Activated T-cell treated with anti-CD3 and anti-CD28 coated beads for 4 hours (primary cell): ENCODE measurements around the gene KCNS3.

Experiments
- DNase-seq: peaks from one replicate; pipeline ENCODE4 v3.0.0-alpha.2; 2020

KCNS3 gene

DNA sequence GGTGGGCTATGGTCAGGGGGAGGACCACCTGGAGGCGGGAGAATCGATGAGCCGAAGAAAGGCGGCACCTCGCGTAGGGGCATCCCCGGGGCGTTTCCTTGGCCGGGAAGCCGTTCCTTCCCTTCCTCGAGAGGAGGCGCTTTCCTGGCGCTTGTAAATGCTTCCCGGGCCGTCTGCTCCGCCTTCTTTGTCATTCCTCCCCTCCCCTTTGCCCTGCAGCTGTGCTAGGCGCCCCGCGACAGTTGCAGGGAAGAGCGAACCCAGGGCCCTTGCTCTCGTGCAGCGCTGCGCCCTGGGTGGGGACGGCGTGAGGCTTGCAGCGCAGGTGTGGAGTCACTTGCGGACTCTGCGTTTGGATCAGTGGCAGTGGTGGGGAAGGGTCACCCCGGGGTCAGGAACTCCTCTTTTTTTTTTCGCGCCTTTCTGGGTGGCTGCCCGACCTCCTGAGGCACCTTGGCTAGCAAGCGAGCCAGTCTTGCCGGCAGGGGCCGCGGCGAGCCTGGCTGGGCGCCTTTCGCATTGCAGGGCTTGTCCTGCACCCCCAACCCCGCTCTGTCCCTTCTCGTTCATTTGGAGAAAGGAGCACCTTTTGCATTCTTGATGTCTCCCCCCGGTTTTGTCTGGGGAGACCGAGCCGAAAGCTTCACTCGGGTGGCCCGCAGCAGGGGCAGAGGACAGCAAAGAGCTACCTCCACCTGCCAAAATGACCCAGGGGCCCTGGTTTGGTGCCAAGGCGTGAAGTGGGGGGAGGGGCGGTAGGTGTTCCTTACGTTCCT is 858 bp downstream of the KCNS3 start:
- DNase-seq: no peak

DNA sequence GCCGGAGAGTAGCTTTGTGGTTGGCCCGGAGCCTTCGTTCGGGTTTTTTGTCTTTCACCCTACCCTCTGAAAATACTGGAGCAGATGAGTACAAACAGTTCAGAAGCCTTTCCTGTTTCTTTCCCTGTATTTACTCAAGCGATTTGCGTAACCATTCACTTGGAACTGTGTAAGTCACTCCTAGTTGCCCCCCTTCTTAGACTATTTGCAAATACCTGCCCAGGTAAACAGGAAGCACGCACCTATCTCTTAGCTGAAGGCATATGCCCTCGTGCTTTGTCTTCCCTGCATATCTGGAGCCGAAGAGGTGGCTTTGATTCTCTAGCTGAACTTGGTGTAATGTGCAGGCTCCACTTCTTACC is 1.4 kb downstream of the KCNS3 start:
- DNase-seq: no peak

DNA sequence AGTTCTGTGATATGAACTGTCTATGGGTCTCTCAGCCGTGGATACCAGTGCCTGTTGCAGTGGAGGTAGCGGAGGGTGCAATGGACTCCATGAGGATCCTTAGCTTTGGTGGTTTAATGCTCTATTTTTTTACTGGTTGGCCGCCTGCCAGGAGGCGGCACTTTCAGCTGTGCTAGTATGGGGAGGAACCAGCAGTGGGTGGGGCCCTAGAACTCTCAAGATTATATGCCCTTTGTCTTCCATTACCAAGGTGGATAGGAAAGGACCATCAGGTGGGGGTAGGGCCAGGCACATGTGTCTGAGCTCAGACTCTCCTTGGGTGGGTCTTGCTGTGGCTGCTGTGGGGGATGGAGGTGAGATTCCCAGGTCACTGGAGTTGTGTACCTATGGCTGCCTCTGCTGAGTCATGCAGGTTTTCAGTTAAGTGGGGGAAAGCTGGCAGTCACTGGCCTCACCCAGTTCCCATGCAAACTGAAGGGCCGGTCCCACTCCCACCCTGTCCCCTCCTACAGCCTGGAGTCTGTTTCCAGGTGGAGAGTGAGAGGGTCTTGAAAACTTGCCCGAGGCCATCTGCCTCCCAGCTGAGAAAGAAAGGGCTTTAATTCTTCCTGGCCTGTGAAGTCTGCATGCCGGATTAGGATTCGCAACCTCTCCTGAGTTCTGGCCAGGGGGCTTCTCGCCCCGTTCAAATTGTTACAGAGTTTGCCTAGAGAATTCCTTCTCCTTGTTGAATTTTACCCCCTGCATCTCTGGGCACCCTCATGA is 14.5 kb downstream of the KCNS3 start:
- DNase-seq: no peak

DNA sequence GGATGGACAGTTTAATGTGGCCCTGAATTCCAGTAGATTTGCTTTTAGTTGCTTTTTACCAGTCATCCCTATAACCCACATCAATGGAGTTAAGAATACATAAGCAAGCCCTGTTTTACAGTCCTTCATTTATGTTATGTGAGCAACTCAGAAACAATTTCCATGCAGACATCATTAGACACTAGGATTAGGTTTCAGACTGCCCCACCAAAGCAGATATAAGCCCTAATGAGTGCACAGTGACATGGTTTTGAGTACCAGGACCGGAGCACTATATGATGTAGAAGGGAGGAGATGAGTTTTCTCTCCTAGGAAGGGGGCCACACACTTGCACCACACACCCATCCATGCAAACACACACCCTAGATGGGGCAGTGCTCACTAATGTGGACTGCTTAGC is 15.5 kb downstream of the KCNS3 start:
- no peak for DNase-seq

DNA sequence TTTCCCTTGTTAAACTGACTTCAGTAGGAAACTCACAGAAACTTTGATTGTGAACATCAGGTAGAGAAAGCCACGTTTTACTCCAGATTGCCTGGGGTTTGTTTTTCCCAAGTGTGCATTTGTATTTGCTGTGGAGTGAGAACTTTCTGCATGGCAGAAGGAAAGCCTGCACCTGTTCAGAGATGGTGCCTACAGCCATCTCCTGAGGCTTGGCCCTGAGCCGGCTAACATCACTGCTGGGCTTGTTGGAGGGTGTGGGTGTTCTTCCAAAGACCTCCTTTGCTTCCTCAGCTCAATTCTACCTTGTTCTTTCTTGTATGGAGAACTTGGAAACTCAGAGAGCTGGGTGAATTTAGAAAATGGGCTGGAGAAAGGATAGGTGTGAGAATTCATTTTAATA is 16.1 kb downstream of the KCNS3 start:
- DNase-seq: no peak

DNA sequence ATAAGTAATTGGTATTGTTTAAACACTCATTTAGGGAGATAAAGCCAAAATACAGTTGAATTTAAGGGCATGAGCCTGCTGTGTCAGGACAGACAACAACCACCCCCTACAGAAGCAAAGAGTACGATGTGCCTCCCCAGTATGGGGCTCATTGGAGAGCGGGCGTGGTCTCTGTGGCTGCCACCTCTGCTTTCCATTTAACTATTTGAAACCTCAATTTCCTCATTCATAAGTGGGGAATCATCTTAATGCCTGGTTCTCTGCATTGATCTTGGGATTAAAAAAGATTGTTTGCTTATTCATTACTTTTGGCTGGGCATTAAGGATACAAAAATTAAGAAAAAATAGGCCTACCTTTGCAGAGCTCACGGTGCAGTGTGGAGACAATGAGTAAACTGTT is 21.4 kb downstream of the KCNS3 start:
- no peak for DNase-seq

DNA sequence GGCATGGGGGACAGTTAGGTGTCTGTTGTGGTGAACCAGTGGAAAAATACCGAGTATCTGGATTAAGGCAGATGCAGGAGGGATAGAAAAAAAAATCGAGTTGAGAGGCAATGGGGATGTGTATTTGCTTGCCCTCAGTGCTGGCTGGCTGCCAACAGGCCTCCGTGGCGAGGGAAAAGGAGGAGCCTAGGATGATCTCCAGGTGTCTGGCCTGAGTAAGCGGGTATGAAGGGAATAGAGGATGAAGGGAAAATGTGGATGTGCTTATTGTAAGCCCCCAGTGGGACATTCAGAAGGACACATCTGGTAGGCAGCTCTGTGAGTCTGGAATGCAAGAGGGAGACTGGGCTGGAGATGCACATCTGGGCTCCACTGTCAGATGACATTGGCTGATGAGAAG is 22.8 kb downstream of the KCNS3 start:
- DNase-seq: no peak

DNA sequence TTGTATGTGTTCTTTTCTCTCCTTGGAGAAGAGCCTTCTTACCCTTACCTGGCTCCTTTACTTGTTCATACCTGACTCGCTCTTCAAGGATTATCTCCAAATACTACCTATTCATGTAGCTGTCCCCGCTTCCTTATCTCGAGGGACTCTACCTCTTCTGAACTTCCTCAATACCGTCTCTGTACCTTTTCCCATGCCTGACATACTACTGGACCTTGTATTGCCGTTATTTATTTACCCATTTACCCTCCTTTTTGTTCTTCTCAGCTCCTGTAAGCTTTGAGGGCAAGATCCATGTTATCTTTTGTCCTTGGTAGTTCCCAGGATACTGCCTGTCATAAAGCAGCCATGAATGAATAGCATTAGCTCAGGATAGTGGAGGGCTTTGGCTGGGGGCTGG is 32.5 kb downstream of the KCNS3 start:
- no peak for DNase-seq

DNA sequence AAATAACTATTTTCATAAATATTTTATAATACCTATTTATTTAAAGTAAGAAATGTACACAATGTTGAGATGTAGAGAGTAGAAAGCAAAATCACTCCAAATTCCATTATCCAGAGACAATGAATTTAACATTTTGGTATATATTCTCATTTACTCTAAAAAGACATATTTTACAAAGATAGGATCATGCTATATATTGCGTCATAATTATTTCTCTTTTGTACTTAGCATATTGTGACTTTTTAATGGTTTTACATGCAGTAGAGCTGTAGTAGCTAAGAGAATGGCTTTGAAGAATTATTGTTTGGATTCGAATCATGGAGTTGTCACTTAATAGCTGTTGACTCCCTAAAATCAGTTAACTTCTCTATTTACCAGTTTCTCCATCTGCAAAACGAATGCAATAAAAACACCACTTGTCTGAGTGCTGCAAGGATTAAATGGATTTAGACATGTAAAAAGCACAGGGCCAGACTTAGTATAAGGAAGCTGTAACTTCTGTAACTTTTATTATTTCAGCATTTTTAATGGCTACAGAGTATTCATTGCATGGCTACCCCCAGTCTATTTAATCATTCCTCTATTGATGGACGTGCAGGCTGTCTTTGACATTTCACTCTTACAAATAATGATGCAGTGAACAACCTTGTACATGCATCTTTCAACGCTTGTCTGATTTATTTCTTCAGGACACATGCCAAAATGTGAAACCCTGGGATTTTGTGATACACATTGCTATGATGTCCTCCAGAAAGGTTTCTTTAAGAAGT is 33.2 kb downstream of the KCNS3 start:
- DNase-seq: no peak

DNA sequence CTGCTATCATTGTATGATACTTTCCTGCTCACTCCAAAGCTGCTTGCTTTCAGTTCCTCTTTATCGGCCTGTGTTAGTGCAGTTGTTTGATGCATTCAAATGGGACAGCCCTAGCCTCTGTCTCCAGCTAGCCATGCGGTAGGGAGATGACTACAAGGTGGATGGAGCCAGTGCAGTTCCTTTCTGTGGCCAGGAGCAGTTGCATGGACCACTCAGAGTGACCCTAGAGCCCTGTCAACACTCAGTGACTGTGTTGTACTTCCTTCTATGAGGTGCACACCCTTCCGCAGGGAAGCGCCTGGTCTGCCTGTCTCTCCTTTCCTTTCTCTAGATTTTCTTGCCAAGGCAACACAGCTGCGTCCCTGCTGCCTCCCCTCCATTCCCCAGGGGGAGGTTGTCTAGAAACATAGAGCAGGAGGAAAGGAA is 33.8 kb downstream of the KCNS3 start:
- no peak for DNase-seq

DNA sequence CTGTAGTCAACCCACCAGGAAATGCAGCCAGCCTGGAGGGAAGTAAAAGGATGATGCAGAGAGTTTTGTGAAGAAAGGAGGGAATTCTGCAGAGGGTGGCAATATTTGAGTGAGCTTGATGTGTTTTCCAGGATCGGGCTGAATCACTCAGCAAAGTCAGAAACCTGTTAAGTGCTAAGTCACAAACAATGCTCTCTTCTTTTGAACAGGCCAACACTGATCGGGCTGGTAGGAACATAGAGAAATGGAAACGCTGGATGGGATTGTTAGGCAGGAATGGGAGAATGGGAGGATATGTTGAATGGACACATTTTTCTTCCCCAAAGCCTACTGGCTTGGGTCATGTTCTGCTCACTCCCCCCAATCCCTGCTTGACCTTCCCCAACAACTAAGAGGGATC is 36.6 kb downstream of the KCNS3 start:
- DNase-seq: no peak

DNA sequence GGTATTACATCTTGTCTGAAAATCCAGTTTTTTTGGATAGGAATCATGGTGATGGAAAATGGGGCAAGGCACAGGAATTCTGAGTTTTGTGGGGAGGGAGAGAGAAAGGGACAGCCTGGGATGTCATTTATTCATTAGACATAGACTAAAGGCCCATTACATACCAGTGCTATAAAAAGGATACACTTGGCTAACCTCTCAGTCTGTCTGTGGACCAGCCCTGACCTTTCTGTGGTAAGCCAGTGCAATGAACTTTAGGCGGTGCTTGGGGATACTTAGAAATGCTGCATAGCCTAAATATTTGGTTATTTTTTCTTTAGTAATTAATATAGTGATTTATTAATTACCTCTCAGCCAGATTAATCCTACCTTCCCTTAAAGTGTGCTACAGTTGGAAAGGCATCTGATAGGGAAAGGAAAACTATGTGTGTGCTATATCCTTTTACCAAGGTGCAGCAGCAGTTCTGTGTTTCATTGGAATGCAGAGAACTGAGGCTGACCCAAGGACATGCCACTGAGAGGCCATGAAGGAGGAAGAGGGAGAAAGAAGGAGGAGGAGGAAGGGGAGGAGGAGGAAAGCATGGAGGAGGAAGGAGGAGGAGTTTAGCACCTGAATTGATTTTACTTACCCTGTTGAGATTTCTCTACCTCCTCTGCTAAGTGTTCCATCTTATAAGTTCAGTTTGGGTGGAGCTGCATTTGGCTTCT is 37.5 kb downstream of the KCNS3 start:
- no peak for DNase-seq

DNA sequence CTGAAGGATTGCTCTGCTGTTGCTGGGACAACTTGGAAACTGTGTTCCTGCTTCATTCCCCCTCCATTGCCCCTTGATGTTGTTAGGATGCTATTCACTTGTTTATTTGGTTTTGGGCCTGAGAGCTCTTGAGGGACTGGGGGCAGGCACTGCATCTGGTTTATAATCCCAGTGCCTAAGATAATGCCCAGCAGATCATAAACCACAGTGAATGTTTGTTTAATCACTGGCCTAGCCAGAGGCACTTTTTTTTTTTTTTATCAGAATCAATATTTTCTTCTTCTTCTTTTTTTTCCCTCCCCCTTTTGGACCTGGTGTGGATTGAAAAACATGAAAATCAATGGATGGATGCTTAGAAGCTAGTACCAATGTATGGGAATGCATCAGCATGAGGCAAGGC is 38.1 kb downstream of the KCNS3 start:
- no peak for DNase-seq

DNA sequence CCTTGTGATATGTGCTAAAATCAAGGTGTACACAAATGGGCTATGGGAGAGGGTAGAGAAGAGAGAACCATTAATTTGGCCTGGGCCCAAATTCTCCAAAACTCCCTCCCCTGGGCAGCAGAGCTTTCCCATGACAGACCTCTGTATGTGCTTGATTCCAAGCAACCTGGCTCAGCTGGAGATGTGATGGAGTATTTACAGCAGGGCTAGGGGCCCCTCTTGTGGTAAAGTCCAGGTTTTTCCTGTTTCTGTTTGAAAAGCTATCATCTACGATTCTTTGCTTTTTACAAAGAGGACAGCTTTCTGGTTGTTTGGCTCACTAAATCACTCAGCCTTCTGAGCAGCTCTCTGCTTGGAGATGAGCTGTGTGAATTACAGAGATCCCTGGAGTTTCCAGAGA is 40.3 kb downstream of the KCNS3 start:
- no peak for DNase-seq

DNA sequence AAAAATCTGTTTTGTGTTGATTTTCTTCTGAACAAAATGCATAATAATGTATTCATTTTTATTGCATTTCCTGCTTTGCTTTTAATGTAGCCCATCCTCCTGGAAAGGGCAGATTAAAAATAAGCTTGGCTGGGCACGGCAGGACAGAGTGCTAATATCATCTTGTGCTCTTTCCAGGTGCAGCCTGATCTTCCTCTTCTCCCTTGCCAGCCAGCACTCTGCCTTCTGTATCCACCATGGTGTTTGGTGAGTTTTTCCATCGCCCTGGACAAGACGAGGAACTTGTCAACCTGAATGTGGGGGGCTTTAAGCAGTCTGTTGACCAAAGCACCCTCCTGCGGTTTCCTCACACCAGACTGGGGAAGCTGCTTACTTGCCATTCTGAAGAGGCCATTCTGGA is 52.3 kb downstream of the KCNS3 start:
- DNase-seq: no peak

DNA sequence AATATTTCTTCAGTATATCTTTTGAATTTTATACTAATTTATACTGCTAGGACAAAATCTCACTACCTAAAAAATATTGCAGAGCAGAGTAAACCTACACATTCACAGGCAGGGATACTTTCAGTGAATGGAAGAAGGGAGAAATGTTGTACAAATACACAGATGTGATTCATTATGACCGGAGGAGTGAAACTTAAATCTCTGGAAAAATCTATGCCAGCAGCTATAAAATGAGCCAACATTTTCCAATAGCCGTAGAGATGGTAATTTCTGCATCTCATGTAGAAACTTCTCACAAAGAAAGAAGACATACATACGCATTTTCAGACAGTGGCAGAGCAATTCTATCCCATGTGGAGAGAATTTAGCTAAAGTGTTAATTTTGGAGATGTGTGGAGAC is 54.8 kb downstream of the KCNS3 start:
- no peak for DNase-seq

DNA sequence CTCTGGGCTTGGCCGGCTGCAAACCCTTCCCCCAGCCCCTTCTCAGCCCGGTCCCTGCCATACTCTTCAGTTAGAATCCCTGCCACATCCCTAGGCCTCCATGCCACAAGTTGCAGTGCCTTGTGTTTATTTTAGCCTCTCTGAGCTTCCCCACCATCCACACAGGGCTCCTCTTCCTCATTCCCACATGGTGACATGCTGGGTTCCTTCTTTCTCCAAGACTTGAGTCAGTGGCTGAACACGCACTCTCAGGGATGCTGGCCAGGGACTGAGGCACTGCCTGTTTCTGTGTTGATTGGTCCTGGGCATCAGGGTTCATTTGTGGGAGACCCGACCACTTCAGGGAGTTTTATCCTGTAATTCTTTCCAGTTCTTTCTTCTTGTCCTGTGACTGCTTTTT is 56.3 kb downstream of the KCNS3 start:
- DNase-seq: no peak

DNA sequence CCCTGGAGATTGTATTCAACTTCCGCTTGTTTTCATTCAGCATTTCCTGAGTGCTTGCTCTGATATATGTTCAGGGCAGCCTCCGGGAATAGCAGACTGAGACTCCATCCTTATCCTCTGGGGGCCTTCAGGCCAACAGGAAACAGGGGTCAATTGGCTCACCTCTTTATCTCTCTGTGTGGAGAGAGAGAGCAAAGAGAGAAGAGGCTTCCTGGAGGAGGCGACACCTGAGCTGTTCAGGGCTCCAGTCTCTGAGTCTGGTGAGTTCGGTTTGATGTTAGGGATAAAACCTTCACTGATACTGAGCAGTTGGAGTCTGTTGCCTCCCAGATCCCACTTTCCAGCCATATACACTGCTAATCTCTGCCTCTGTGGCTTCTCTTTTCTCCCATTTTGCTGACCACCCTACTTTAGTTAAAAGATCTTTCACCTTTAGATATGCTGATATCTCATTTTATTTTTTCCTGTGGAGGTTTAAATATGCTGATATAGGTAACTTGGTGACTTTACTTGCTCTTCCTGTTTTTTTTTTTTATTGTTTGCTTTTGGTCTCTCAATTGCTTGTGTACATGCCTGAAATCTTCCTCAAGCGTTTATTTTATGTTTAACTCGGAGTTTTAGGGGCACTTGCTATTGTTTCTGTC is 56.9 kb downstream of the KCNS3 start:
- no peak for DNase-seq

DNA sequence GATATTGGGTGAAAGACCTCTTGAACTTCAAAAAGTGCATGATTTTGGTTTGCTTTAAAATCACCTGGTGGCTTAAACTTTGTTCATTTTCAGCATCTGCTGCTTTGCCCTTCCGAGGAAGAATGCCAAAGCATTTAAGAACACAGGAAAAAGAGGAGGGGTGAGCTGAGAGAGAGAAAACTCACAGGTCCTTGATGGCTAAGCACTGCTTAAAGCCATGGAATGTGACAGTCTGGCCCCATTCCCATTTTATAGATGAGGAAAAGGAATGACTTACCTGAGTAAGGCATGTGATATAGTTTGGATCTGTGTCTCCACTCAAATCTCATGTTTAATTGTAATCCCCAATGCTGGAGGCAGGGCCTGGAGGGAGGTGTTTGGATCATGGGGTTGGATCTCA is 58.1 kb downstream of the KCNS3 start:
- no peak for DNase-seq

DNA sequence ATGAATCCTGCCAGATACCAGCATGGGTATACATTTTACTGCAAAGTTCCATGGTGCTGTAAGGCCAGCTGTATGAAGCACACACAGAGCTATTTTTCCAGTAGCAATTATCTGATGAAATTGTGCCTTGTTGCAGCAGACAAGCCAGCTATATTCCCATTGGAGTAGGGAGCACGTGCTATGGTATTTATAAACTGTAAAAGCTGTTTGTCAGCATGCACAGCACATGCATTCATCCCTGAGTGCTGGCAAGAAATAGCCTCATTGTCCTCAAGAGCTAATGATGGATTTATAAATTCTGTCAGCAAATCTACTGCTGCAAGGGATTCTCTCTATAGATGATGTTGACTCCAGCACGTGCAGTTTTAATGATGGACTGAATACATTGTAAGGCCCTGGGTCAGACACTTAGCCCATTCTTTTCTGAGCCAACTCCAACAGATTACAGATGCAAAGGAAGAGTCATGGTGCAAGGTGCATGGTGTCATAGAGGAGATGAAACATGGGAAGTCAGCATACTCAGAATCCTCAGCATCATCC is 61.7 kb downstream of the KCNS3 start:
- DNase-seq: no peak

DNA sequence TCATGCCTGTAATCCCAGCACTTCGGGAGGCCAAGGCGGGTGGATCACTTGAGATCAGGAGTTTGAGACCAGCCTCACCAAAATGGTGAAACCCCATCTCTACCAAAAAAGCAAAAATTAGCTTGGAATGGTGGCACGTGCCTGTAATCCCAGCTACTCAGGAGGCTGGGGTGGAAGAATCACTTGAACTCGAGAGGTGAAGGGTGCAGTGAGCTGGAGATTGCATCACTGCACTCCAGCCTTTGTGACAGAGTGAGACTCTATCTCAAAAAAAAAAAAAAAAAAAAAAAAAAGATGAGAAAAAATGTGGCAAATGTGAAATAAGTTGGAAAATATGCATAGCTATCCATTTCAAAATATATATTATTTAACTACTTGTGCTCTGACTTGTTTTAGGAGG is 65.0 kb downstream of the KCNS3 start:
- DNase-seq: no peak

DNA sequence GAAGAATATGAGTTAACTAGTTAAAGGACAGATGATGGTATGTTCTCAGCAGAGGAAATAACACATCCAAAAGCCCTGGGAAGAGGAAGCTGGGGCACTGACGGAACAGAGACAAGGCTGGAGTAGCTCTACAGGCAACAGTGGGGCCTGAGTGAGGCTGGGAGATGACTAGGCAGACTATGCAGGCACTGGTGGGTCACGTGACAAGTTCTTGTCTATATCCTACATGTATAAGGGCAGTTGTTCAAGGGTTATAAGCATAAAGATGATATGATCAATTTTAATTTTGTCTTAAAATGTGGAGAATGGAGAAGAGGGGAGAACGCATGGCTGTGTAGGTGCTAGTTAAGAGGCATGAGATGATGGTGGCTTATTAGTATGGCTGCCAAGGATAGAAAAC is 68.6 kb downstream of the KCNS3 start:
- no peak for DNase-seq

DNA sequence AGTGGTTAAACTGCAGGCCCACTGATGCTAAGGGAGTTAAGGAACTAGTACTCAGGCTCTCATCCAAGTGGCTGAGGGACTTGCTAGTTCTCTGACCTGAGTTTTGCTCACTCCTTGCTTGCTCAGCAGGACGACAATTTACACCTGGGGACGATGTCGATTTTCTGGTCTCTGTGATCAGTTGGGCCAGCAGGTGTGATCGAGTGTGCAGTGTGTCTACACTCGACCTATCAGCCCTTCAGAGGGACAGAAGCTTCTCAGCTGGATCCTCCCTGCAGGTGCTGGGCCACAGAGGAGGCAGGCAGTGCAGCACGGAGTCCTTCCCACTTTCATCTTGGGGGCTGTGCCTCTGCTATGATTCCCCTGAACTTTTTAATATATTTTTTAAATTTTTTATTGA is 71.5 kb downstream of the KCNS3 start:
- no peak for DNase-seq
